ENCODE measurements around the gene FBXW11.

FBXW11 gene

DNA sequence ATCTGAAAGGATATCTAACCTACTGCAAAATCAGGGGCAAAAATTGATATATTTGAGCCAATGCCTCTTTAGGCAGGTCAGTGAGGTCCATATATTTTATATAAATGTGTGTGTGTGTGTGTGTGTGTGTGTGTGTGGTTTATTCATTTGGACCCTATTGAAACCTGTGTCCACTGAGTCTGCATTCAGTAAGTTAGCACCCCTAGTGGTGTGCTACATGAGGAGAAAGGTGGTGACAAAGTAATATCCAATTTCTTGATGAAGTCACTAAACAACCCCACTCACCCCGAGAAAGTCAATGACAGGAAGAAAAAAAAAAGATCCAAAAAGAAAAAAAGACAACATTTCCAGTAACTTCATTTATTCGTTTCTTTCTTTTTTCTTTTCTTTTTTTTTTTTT lies 4.1 kb downstream of the FBXW11 start:
- DNase-seq (ENCODE audit: low read depth): peak; percentile 62
- Histone ChIP-seq H3K27me3 (replicated peaks; ENCODE audit: control insufficient read depth, insufficient read depth, low read length) (no peaks in the 10 kb centered on the region), H3K9ac (ENCODE audit: low read length) (no peak overlapping the region), H3K36me3 (ENCODE audit: control insufficient read depth, insufficient read depth, low read length, severe bottlenecking) (no peaks in the 10 kb centered on the region), H3K4me1 (ENCODE audit: control insufficient read depth, insufficient read depth, low read length) (peaks cover 34% of the 10 kb centered on the region), H3K4me3 (ENCODE audit: low read length) (no peak overlapping the region), H3K9me3 (ENCODE audit: control insufficient read depth, low read length) (no peaks in the 10 kb centered on the region)

DNA sequence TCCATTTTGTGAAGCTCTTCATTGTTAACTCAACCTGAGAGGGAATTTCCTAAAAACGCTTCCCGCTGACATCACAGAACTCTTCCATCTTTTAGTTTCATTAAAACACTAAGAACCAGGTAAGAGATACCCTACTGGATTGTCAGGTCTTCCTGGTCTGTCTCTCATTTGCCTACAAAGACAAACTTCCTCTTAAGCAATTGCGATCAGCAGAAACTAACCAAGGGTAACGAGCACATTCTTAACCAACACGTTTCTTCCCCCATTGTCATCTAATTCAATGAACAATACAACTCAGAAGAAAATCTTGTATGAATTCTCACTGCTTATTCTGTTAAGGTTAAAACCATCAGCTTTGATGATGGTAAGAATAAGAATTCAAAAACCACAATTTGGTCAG lies 6.6 kb downstream of the FBXW11 start:
- H3K27me3 ChIP-seq (replicated peaks; ENCODE audit: control insufficient read depth, insufficient read depth, low read length): no peaks in the 10 kb centered on the region
- H3K9me3 ChIP-seq (ENCODE audit: control insufficient read depth, low read length): no peaks in the 10 kb centered on the region
- no peak for DNase-seq (ENCODE audit: low read depth)
- no peak overlapping the region for H3K9ac ChIP-seq (ENCODE audit: low read length)
- peaks cover 35% of the 10 kb centered on the region for H3K4me1 ChIP-seq (ENCODE audit: control insufficient read depth, insufficient read depth, low read length)
- no peak overlapping the region for H3K4me3 ChIP-seq (ENCODE audit: low read length)
- H3K36me3 ChIP-seq (ENCODE audit: control insufficient read depth, insufficient read depth, low read length, severe bottlenecking): peaks cover 9% of the 10 kb centered on the region

DNA sequence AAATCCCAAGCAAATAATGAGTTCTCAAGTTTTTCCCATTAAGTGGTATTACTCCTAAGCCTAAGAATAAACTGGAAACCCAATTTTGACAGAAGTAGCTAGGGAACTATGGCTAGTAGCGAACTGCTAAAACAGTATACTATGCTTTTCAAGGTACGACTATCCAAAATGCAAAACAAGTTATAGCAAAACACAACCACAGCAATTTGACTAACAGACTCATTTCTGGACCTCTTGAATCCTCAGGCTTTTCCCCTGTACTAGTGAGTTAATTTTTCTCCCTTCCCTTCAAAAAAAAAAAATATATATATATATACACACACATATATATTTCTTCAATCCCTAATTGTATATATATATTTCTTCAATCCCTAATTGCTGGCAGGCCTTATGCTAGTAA lies 7.3 kb downstream of the FBXW11 start:
- H3K4me1 ChIP-seq (ENCODE audit: control insufficient read depth, insufficient read depth, low read length): peaks cover 28% of the 10 kb centered on the region
- H3K36me3 ChIP-seq (ENCODE audit: control insufficient read depth, insufficient read depth, low read length, severe bottlenecking): peaks cover 14% of the 10 kb centered on the region
- no peak for DNase-seq (ENCODE audit: low read depth)
- H3K4me3 ChIP-seq (ENCODE audit: low read length): no peak overlapping the region
- no peaks in the 10 kb centered on the region for H3K27me3 ChIP-seq (replicated peaks; ENCODE audit: control insufficient read depth, insufficient read depth, low read length)
- H3K9ac ChIP-seq (ENCODE audit: low read length): no peak overlapping the region
- H3K9me3 ChIP-seq (ENCODE audit: control insufficient read depth, low read length): no peaks in the 10 kb centered on the region

DNA sequence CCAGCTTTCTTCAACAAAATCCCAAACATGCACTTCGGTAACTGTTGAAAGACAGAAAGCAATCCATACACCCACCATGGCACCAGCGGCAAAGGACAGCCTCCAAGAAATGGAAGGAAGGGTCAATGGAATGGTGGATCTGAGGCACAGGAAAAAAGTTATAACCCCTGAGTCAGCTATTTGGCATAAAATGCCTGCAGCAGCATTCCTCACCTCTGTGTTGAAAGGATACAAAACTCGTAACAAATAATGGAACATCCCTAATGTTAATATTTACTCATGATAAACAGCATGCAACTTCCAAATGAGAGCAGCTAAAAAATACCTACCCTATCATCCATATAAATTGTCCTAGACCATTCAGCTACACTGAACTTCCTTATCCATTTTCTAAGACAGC lies 9.4 kb downstream of the FBXW11 start:
- peaks cover 7% of the 10 kb centered on the region for H3K4me1 ChIP-seq (ENCODE audit: control insufficient read depth, insufficient read depth, low read length)
- no peak for DNase-seq (ENCODE audit: low read depth)
- peaks cover 27% of the 10 kb centered on the region for H3K36me3 ChIP-seq (ENCODE audit: control insufficient read depth, insufficient read depth, low read length, severe bottlenecking)
- H3K4me3 ChIP-seq (ENCODE audit: low read length): no peak overlapping the region
- no peak overlapping the region for H3K9ac ChIP-seq (ENCODE audit: low read length)
- no peaks in the 10 kb centered on the region for H3K9me3 ChIP-seq (ENCODE audit: control insufficient read depth, low read length)
- no peaks in the 10 kb centered on the region for H3K27me3 ChIP-seq (replicated peaks; ENCODE audit: control insufficient read depth, insufficient read depth, low read length)

DNA sequence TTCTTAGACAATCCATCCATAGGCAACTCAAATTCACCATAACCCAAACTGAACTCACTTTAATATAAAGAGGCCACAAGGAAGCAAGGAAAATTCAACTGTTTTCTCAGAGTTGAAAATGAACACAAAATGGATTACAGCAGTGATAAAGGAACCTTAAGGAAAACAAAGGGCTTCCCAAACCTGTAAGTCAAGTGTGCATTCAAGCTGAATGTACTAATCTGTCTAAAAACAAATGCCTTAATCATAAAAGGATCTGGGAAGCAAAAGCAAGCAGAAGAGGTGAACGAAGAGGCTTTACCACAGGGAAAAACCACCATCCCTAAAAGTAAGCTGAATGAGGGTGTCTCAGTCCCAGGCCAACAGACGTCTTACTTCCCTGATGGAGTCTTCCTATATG lies 13.6 kb downstream of the FBXW11 start:
- H3K4me1 ChIP-seq (ENCODE audit: control insufficient read depth, insufficient read depth, low read length): peaks cover 21% of the 10 kb centered on the region
- H3K9me3 ChIP-seq (ENCODE audit: control insufficient read depth, low read length): no peaks in the 10 kb centered on the region
- H3K27me3 ChIP-seq (replicated peaks; ENCODE audit: control insufficient read depth, insufficient read depth, low read length): no peaks in the 10 kb centered on the region
- no peak for DNase-seq (ENCODE audit: low read depth)
- H3K4me3 ChIP-seq (ENCODE audit: low read length): no peak overlapping the region
- no peak overlapping the region for H3K9ac ChIP-seq (ENCODE audit: low read length)
- peaks cover 27% of the 10 kb centered on the region for H3K36me3 ChIP-seq (ENCODE audit: control insufficient read depth, insufficient read depth, low read length, severe bottlenecking)

DNA sequence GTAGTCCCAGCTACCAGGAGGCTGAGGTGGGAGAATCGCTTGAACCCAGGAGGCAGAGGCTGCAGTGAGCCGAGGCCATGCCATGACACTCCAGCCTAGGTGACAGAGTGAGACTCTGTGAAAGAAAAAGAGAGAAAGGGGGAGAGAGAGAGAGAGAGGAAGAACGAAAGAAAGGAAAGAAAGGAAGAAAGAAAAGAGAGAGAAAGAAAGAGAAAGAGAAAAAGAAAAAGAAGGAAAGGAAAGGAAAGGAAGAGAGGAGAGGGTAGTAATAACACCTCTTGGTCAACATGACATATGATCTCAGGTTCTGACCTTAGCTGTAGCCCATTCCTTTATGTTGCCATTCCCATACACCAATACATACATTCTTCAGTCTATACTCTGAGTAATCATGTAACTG lies 14.1 kb downstream of the FBXW11 start:
- Histone ChIP-seq H3K9me3 (ENCODE audit: control insufficient read depth, low read length) (no peaks in the 10 kb centered on the region), H3K9ac (ENCODE audit: low read length) (no peak overlapping the region), H3K4me3 (ENCODE audit: low read length) (no peak overlapping the region), H3K27me3 (replicated peaks; ENCODE audit: control insufficient read depth, insufficient read depth, low read length) (no peaks in the 10 kb centered on the region), H3K4me1 (ENCODE audit: control insufficient read depth, insufficient read depth, low read length) (peaks cover 21% of the 10 kb centered on the region), H3K36me3 (ENCODE audit: control insufficient read depth, insufficient read depth, low read length, severe bottlenecking) (peaks cover 27% of the 10 kb centered on the region)
- DNase-seq (ENCODE audit: low read depth): no peak

DNA sequence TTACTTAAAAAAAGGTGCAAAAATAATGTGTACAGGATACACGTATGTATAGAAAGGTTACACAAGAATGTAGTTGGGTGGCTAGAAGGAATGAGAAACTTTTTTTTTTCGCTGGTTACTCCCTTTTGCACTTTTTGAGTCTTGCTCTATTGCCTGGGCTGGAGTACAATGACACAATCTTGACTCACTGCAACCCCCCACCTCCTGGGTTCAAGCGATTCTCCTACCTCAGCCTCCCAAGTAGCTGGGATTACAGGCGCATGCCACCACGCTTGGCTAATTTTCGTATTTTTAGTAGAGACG lies 15.8 kb downstream of the FBXW11 start:
- Histone ChIP-seq H3K9ac (ENCODE audit: low read length) (no peak overlapping the region), H3K36me3 (ENCODE audit: control insufficient read depth, insufficient read depth, low read length, severe bottlenecking) (peaks cover 23% of the 10 kb centered on the region), H3K4me3 (ENCODE audit: low read length) (no peak overlapping the region), H3K9me3 (ENCODE audit: control insufficient read depth, low read length) (no peaks in the 10 kb centered on the region), H3K4me1 (ENCODE audit: control insufficient read depth, insufficient read depth, low read length) (peaks cover 16% of the 10 kb centered on the region), H3K27me3 (replicated peaks; ENCODE audit: control insufficient read depth, insufficient read depth, low read length) (no peaks in the 10 kb centered on the region)
- DNase-seq (ENCODE audit: low read depth): no peak

DNA sequence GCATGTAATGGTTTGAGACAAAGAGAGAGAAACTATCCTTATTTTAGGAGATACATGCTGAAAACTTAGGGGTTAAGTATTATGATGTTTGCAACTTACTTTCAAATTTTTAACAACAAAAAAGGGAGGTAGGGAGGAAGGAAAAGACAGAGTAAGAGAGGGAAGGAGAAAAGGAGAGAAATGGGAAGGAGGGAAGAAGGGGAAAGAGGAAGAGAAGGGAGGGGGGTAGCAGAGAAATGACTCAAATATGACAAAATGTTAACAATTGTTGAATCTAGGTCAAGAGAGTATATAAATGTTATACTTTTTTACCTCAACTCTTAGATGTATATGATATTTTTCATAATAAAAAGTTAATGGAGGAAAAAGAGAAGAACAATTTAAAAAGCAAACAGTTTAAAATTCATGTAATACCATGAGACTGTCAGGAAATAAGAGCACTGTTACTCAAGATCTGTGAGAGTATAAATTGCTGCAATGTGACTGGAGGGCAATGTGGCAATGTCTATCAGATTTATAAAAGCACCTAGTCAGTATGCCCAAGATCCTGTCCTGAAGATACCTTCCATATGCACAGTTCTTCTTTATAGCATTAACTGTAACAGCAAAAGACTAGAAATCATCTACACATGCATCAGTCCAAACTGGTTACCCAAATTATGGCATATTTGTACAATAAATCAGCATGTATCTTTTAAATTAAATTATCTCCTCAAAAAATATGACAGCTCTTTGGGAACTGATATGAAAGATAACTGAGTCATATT lies 16.3 kb downstream of the FBXW11 start:
- Histone ChIP-seq H3K27me3 (replicated peaks; ENCODE audit: control insufficient read depth, insufficient read depth, low read length) (no peaks in the 10 kb centered on the region), H3K9me3 (ENCODE audit: control insufficient read depth, low read length) (no peaks in the 10 kb centered on the region), H3K9ac (ENCODE audit: low read length) (peak overlapping the region; percentile 37), H3K36me3 (ENCODE audit: control insufficient read depth, insufficient read depth, low read length, severe bottlenecking) (peaks cover 20% of the 10 kb centered on the region), H3K4me3 (ENCODE audit: low read length) (peak overlapping the region; percentile 27), H3K4me1 (ENCODE audit: control insufficient read depth, insufficient read depth, low read length) (peaks cover 16% of the 10 kb centered on the region)
- DNase-seq (ENCODE audit: low read depth): peak; percentile 70

DNA sequence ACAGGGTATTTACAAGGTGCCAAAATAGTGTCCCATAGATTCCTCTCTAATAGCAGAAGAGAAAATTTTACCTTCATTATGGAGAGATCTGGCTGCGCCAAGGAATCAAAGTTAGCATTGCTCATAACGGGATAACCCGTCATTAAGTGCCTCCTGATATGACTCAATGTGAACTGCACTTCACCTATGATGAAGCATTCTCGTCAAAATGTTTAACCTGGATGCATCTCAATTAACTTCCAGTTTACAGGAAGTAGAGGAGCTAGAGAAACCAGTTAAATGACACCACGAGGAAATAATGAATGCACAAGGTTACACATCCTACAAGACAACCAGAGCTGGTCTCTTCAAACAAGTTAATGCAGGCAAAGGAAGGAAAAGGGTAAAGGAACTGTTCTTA lies 17.2 kb downstream of the FBXW11 start:
- Histone ChIP-seq H3K4me1 (ENCODE audit: control insufficient read depth, insufficient read depth, low read length) (peaks cover 23% of the 10 kb centered on the region), H3K36me3 (ENCODE audit: control insufficient read depth, insufficient read depth, low read length, severe bottlenecking) (peaks cover 15% of the 10 kb centered on the region), H3K27me3 (replicated peaks; ENCODE audit: control insufficient read depth, insufficient read depth, low read length) (no peaks in the 10 kb centered on the region), H3K9me3 (ENCODE audit: control insufficient read depth, low read length) (no peaks in the 10 kb centered on the region), H3K4me3 (ENCODE audit: low read length) (no peak overlapping the region), H3K9ac (ENCODE audit: low read length) (no peak overlapping the region)
- DNase-seq (ENCODE audit: low read depth): no peak

DNA sequence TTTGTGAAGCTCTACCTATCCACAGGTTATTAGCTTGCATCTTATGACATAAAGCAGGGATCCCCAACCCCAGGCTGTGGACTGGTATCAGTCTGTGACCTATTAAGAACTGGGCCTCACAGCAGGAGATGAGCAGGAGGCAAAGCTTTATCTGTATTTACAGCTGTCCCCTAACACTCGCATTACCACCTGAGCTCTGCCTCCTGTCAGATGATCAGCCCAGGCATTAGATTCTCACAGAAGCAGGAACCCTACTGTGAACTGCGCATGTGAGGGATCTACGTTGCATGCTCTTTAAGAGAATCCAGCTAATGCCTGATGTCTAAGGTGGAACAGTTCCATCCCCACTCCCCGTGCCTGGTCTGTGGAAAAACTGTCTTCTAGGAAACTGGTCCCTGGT lies 19.7 kb downstream of the FBXW11 start:
- H3K9ac ChIP-seq (ENCODE audit: low read length): no peak overlapping the region
- DNase-seq (ENCODE audit: low read depth): no peak
- no peaks in the 10 kb centered on the region for H3K9me3 ChIP-seq (ENCODE audit: control insufficient read depth, low read length)
- peaks cover 24% of the 10 kb centered on the region for H3K4me1 ChIP-seq (ENCODE audit: control insufficient read depth, insufficient read depth, low read length)
- no peaks in the 10 kb centered on the region for H3K27me3 ChIP-seq (replicated peaks; ENCODE audit: control insufficient read depth, insufficient read depth, low read length)
- H3K4me3 ChIP-seq (ENCODE audit: low read length): no peak overlapping the region
- H3K36me3 ChIP-seq (ENCODE audit: control insufficient read depth, insufficient read depth, low read length, severe bottlenecking): no peaks in the 10 kb centered on the region

DNA sequence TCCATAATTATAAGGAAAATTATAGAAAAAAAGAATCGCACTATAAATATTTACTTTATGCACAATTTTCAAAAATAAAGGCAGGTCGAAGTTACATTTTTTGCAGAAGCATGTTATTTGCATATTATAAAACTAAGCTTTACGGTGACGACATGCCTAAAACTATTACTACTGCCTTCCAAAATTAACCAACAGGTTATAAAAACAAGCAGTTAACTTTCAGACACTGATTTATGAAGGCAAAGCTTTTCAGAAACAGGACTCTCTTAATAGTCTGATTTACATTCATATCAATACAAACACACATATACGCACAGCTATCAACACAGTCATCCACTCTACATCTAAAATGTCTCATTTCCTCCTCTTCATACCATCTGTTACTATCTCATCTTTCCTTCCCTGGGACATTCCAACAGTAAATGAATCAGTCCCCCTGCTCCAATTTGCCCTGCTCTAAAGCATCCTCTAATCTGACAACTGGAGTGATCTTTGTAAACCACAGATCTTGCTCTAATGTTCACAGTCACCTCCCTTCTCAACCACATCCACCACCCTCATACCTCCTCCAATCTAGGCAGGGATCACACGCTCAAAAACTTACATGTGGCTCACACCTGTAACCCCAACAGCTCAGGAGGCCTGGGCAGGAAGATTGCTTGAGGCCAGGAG lies 21.6 kb downstream of the FBXW11 start:
- H3K9ac ChIP-seq (ENCODE audit: low read length): no peak overlapping the region
- peak; percentile 56 for DNase-seq (ENCODE audit: low read depth)
- no peaks in the 10 kb centered on the region for H3K36me3 ChIP-seq (ENCODE audit: control insufficient read depth, insufficient read depth, low read length, severe bottlenecking)
- H3K4me3 ChIP-seq (ENCODE audit: low read length): no peak overlapping the region
- H3K9me3 ChIP-seq (ENCODE audit: control insufficient read depth, low read length): peaks cover 2% of the 10 kb centered on the region
- H3K4me1 ChIP-seq (ENCODE audit: control insufficient read depth, insufficient read depth, low read length): peaks cover 16% of the 10 kb centered on the region
- no peaks in the 10 kb centered on the region for H3K27me3 ChIP-seq (replicated peaks; ENCODE audit: control insufficient read depth, insufficient read depth, low read length)

DNA sequence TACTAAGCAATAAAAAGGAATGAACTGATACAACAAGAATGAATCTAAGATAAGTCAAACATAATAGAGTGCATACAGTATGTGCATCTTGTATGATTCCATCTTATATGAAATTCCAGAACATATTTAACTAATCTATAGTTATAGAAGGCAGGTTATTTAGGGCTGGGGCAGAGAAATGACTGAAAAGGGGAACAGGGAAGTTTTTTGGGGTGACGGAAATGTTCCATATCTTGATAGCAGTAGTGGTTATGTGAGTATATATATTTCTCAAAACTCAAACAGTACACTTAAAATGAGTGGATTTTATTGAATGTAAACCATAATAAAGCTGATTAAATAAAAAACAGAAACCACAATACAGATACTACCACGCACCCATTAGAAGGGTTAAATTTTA lies 24.6 kb downstream of the FBXW11 start:
- Histone ChIP-seq H3K4me1 (ENCODE audit: control insufficient read depth, insufficient read depth, low read length) (peaks cover 8% of the 10 kb centered on the region), H3K4me3 (ENCODE audit: low read length) (no peak overlapping the region), H3K36me3 (ENCODE audit: control insufficient read depth, insufficient read depth, low read length, severe bottlenecking) (peaks cover 2% of the 10 kb centered on the region), H3K9me3 (ENCODE audit: control insufficient read depth, low read length) (peaks cover 23% of the 10 kb centered on the region), H3K27me3 (replicated peaks; ENCODE audit: control insufficient read depth, insufficient read depth, low read length) (no peaks in the 10 kb centered on the region), H3K9ac (ENCODE audit: low read length) (no peak overlapping the region)
- no peak for DNase-seq (ENCODE audit: low read depth)
